GM18951 (cell line): ENCODE results near the gene EVC2.

Source experiments
- POLR2A ChIP-seq: IDR thresholded peaks from 4 replicates; pipeline ENCODE4 v1.6.1; 2011; ENCODE audit warnings: mild to moderate bottlenecking; ENCODE audit not compliant: insufficient read length, insufficient read depth; ENCODE audit errors: extremely low read depth
- in situ Hi-C: fragments of 300-500 bp; cut with MboI; formaldehyde crosslinking; loops from one replicate; pipeline ENCODE4 v1.12.0; 2022; ENCODE audit warnings: low sequenced_read_pairs, mixed read lengths, inconsistent platforms; ENCODE audit not compliant: unreplicated experiment

The EVC2 gene

DNA sequence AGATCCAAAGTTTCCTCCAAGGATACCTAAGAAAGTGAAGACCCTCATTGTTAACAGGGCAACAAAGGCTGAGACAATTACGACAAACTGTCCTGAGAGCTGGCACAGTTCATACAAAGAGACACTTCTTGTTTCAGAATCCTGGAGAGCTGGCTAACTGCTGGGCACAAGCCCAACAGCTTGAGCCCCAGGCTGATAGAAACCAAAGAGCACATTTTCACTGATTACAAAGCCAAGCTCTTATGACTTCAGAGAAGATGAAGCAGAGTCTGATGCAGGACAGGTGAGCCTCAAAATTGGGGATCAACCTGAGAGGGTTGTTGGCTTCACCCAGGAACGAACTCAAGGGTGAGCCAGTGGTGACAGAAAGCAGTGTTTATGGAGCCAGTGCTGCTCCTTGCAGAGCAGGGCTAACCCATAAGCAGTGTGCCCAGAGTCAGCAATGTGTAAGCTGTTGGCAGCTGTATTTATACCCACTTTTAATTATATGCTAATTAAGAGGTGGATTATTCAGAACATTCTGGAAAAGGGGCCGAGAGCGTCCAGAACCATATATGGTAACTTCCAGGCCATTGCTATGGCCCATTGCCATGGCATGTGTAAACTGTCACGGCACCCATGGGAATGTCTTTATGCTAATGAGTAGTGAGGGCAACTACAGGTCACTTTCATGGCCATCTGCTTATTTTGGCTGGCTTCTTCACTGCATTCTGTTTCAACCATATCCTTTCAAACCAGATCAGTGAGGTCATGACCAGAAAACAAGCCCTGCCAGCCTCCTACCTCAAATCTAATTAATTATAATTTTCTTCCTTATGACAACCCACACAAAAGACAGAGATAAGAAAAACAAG, 183.7 kb downstream of the EVC2 start:
- in situ Hi-C loops = no loop called here
- no peak for TF ChIP-seq POLR2A

DNA sequence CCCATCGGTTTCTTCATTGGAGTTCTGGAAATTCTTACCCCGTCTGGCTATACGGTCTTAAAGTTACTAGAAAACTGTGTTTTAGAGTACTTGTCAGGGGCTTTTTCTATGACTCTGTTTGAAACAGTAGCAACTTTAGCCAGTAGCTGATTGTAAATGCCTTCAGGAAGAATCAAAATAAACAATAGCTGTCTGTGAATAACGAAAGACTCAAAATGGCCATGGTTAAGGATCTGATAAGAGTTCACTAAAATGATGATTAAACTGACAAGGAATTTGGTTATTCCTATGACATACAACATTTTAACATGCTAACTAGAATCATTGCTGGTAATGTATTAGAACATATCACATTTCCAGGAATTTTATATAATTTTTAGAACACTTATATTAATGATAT, 191.0 kb downstream of the EVC2 start:
- in situ Hi-C loops = no loop called here
- no peak for TF ChIP-seq POLR2A

- in situ Hi-C loops = no loop called here
- no peak for TF ChIP-seq POLR2A
Measured at GRCh38 chr4:5515646-5516045, 192.7 kb downstream of the EVC2 start.
